Stimulated activated CD4-positive, alpha-beta T cell treated with anti-CD3 and anti-CD28 coated beads, Interleukin-1b, Interleukin-23, amount 100 ng/mL, for 24 hours (primary cell): Measurements from ENCODE around the gene KRTAP5-3.
"Not testable (repeated sequence)": the region's sequence is repeated elsewhere in the genome, so short reads cannot be mapped to it uniquely, and the experiment has no call there.

ENCODE experiments used
- DNase-seq, 4 experiments: peaks; one replicate each; pipeline ENCODE4 v3.0.0-alpha.2; 2020; ENCODE audit warnings: low read depth in 4 of 4, low spot score in 1 of 4

Gene KRTAP5-3

GRCh38 chr11:1619449-1619848 is 11.2 kb upstream of the KRTAP5-3 start:
- no peak for DNase-seq

DNA sequence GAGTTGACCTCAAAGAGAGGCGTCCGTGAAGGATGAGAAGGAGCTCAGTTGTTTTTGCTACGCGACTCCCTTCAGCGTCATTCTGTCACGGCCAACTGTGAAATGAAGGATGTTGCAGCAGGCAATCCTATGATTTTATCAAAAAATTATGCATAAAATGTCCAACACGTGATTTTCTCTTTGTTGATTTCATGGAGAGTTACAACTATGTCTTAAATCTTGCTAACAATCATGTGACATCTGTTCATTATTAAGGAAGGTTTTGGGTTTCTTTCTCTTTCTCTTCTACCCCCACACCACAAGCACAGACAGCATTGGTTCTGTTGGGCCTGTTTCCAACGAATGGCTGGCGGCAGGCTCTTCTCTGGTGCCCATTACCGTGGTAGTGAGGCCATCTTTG is 10.0 kb upstream of the KRTAP5-3 start:
- no peak for DNase-seq

DNA sequence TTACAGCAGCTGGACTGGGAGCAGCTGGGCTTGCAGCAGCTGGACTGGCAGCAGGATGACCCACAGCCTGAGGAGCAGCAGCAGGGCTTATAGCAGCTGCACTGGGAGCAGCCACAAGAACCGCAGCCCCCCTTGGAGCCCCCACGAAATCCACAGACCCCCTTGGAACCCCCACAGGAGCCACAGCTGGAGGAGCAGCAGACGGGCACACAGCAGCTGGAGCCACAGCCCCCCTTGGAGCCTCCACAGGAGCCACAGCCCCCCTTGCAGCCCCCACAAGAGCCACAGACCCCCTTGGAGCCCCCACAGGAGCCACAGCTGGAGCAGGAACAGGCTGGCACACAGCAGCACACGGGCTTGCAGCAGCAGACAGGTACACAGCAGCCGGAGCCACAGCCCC is 362 bp downstream of the KRTAP5-3 start:
- not testable (repeated sequence) for DNase-seq

DNA sequence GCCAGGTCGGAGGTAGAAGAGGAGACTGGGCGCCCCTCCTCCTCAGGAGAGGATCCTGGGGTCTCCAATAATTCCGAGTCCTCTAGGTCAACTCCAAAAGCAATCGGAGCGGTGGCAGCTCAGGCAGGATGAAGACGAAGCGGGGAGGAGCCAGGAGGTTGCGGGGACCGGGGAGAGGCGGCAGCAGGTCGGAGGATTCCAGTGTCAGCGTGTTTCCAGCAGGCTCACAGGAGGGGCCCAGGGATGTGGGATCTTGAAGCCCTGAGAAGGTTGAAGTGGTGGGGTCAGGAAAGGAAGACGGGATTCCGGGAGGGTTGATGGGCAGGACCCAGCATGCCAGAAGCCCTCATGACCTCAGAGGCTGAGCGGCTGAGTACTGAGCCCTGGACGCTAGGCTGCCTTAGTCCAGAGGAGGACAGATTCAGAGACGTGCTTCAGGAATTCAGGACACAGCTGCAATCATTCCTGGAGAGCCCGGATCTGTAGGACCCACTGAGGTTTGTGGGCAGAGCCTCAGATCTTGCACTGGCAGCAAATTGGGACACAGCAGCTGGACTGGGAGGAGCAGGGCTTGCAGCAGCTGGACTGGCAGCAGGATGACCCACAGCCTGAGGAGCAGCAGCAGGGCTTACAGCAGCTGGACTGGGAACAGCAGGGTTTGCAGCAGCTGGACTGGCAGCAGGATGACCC is 962 bp downstream of the KRTAP5-3 start:
- DNase-seq: not testable (repeated sequence)

GRCh38 chr11:1605923-1606322 is 2.3 kb downstream of the KRTAP5-3 start:
- not testable (repeated sequence) for DNase-seq

DNA sequence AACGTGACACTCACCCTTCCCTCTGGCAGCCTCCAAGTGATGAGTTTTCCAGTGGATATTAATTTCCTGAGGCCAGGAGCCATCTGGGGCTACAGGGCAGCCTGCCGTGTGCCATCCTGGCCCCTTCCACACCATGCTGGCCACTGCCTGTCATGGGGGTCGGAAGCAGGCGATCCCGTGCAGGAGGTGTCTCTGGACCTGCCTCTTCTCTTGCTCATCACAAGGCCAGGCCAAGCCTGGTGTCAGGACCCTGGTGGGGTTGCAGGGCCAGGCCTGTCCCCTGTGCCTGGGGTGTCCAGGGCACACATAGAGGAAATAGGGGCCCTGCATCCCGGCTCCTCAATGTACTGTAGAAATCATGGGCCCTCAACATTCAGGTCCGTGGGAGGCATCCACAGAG is 3.6 kb downstream of the KRTAP5-3 start:
- no peak for DNase-seq

DNA sequence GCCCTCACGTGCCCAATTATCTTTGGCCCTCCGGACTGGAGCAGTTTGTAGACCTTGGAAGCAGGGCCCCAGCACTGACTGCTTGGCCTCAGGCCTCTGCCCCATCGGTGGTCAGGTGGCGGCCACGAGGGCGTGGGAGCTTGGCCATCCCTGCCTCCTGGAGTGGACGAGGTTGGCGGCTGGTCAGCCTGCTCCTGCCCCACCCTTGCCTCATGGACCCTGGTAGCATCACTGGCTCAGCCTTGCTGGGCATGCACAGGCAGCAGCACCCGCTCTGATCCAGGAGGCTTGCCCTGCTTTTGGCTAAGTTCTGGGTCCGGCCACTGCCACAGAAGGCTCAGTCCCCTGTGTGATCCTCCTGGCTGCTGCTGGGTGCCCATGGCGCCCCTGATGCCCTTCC is 4.1 kb downstream of the KRTAP5-3 start:
- no peak for DNase-seq

DNA sequence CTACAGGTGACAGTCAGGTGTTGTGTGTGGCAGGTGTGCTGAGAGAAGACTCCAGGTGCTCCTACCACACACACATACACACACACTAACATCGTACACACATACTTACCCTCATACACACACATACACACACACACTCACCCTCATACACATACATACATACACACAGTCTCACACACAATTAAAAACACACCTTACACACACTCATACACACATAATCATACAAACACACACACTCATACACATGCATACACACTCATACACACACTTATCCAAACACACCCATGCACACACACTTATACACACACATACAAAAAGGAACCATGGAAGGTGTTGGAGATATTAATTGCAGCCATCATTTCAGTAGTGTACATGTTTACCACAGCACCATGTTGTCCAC is 4.6 kb downstream of the KRTAP5-3 start:
- no peak for DNase-seq

GRCh38 chr11:1601663-1602062 is 6.6 kb downstream of the KRTAP5-3 start:
- DNase-seq: not testable (repeated sequence)

DNA sequence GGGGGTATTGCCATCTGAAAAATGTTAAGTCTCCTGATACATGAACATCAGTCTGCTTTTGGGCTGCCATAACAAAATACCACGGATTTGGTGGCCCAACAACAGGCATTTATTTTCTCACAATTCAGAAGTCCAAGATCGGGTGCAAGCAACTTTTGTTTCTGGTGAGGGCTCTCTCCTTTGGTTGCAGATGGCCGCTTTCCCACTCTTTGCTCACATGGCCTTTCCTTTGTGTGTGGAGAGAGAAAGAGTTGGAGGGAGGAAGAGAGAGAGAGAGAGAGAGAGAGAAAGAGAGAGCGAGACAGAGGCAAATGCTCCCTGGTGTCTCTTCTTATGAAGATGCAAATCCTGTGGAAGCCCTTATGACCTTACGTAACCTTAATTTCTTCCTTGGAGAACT is 7.6 kb downstream of the KRTAP5-3 start:
- no peak for DNase-seq

GRCh38 chr11:1598816-1599215 is 9.4 kb downstream of the KRTAP5-3 start:
- no peak for DNase-seq

GRCh38 chr11:1598406-1598805 is 9.9 kb downstream of the KRTAP5-3 start:
- DNase-seq: not testable (repeated sequence)

GRCh38 chr11:1597994-1598380 is 10.3 kb downstream of the KRTAP5-3 start, which contains the start of gene KRTAP5-2:
KRTAP5-2 (minus strand) TSS chr11:1598294; CDS start chr11:1598250, 44 bp downstream.
- no peak for DNase-seq

DNA sequence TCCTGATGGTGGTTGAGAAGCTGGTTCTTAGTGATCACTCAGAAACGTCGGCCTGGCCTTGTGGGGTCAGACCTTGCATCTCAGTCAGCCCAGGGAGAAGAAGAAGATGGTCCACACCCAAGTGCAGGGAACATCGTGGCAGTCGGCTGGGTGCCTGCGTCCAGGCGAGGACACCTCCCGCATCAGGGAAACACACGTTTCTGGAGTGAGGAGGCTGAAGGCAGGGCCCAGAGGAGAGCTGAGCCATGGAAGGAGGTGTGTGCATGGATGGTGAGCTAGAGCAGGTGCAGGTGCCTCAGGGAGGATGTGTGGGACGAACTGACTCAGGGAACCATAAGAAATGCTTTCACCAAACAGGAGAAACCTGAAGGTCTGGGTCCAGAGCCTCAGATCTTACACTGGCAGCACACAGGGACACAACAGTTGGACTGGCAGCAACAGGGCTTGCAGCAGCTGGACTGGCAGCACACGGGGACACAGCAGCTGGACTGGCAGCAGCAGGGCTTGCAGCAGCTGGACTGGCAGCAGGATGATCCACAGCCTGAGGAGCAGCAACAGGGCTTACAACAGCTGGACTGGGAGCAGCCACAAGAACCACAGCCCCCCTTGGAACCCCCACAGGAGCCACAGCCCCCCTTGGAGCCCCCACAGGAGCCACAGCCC is 10.8 kb downstream of the KRTAP5-3 start:
- DNase-seq: no peak

DNA sequence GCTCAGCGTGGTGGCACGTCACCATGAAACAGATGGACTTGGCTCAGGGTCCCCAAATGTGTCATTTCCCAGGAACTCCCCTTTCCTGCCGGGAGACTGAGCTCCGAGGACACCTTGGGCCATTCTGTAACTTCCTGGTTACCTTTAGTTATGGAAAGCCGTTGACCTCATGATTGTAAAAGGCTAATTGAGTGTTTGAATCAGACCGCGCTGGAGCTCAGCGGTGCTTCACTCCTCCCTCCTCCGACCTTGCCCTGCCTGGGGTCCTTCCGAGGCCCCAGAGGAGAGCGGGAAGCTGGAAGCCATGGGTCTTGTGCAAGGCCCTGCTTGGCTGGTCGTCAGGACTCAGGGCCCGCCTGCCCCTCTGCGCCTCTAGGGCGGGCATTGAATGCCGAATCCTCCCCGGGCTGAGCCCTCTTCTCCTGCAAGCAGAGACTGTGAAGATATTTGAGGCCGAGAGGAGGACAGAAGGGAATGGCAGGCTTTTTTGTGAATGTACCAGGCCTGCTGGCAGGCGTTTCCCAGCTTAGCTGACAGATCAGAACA is 11.6 kb downstream of the KRTAP5-3 start:
- not testable (repeated sequence) for DNase-seq

- not testable (repeated sequence) for DNase-seq
Observed at GRCh38 chr11:1595994-1596575, 12.2 kb downstream of the KRTAP5-3 start.

DNA sequence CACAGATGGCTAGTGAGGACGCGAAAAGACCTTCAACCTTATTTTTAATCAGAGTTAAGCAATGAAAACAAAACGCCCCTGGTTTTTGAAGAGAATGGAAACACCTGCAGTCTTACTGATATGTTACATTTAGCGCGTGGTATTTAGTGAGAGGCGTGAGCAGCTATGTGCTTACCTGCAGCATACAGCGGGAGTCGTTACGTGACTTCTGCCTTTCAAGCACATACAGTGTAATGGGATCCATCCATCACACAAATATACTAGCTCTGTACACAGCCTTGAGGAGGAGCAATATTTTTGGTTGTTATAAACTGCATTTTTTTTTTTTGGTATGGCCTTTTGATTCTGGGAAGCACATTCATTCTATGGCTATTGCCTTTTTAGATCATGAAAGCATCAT is 15.6 kb downstream of the KRTAP5-3 start:
- no peak for DNase-seq

GRCh38 chr11:1589996-1590395 is 18.3 kb downstream of the KRTAP5-3 start:
- DNase-seq: no peak

GRCh38 chr11:1589191-1589963 is 18.9 kb downstream of the KRTAP5-3 start:
- DNase-seq: not testable (repeated sequence)

- no peak for DNase-seq
Observed at GRCh38 chr11:1586699-1587098, 21.6 kb downstream of the KRTAP5-3 start.

DNA sequence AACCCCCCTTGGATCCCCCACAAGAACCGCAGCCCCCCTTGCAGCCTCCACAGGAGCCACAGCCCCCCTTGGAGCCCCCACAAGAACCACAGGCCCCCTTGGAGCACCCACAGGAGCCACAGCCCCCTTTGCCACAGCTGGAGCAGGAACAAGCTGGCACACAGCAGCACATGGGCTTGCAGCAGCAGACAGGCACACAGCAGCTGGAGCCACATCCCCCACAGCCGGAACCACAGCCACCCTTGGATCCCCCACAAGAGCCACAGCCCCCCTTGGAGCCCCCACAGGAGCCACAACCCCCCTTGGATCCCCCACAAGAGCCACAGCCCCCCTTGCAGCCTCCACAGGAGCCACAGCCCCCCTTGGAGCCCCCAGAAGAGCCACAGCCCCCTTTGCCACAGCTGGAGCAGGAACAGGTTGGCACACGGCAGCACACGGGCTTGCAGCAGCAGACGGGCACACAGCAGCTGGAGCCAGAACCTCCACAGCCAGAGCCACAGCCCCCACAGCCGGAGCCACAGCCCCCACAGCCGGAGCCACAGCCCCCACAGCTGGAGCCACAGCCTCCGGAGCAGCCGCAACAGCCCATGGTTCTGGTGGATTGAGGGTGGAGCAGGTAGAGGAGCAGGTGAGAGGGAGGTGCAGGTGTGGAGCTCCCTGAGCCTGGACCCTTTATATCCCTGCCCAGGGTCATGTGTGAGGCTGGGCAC is 23.4 kb downstream of the KRTAP5-3 start, which contains the start of gene KRTAP5-1:
KRTAP5-1 (minus strand) TSS at position 623 of the 710 bp plus-strand sequence; CDS start at position 589, 34 bp downstream.
- not testable (repeated sequence) for DNase-seq
